Lung (tissue), 12 donors: Measurements from ENCODE around the gene CPED1. TPM values are rescaled to one million over a fixed set of nuclear protein-coding genes. Genes with fewer than 3 reads are reported as not detected.

Source experiments
- ATAC-seq: fragments of 200-7000 bp; cut with Tn5 transposase; one replicate; pipeline ENCODE4 v1.9.1; 2020; ENCODE audit warnings: moderate number of reproducible peaks; ENCODE audit not compliant: insufficient read depth, low FRiP score
- DNase-seq, 3 donors: peaks; one replicate each; pipeline ENCODE4 v3.0.0-alpha.2; 2013 to 2017
- H3K27ac ChIP-seq, 2 donors: one replicate each; pipeline ENCODE4 v1.5.1; 2013; ENCODE audit warnings: mild to moderate bottlenecking in 2 of 2, moderate library complexity in 2 of 2, control low read depth in 1 of 2, inconsistent platforms in 1 of 2, low read depth in 1 of 2, low read length in 1 of 2
- H3K27me3 ChIP-seq, 3 donors: one replicate each; pipeline ENCODE4 v1.5.1; 2013; ENCODE audit warnings: low read length in 2 of 3; ENCODE audit not compliant: control insufficient read depth in 3 of 3, insufficient read depth in 3 of 3
- H3K36me3 ChIP-seq, 4 donors: one replicate each; pipeline ENCODE4 v1.5.1; 2013; ENCODE audit warnings: low read length in 4 of 4, mild to moderate bottlenecking in 1 of 4, moderate library complexity in 1 of 4; ENCODE audit not compliant: control insufficient read depth in 4 of 4, insufficient read depth in 4 of 4
- H3K4me1 ChIP-seq, 5 donors: one replicate each; pipeline ENCODE4 v1.5.1; 2013; ENCODE audit warnings: low read length in 5 of 5, mild to moderate bottlenecking in 2 of 5, moderate library complexity in 1 of 5; ENCODE audit not compliant: control insufficient read depth in 5 of 5, insufficient read depth in 5 of 5
- H3K4me3 ChIP-seq: one replicate; pipeline ENCODE4 v1.5.1; 2013; ENCODE audit warnings: mild to moderate bottlenecking, control low read depth, moderate library complexity
- H3K9ac ChIP-seq, 2 donors: one replicate each; pipeline ENCODE4 v1.5.1; 2013; ENCODE audit warnings: low read length in 2 of 2, control low read depth in 1 of 2; ENCODE audit not compliant: insufficient read depth in 1 of 2
- H3K9me3 ChIP-seq, 4 donors: one replicate each; pipeline ENCODE4 v1.5.1; 2013; ENCODE audit warnings: low read length in 3 of 4, mild to moderate bottlenecking in 1 of 4, moderate library complexity in 1 of 4; ENCODE audit not compliant: control insufficient read depth in 4 of 4, insufficient read depth in 3 of 4
- CTCF ChIP-seq: IDR thresholded peaks from 2 replicates; pipeline ENCODE4 v1.5.1; 2012; ENCODE audit warnings: mild to moderate bottlenecking; ENCODE audit errors: control extremely low read depth, extremely low read depth
- WGBS, 2 donors: extraction: QIAGEN DNeasy Blood & Tissue Kit; methylation state at CpG; one replicate each; pipeline ENCODE4 v1.1.7; 2013; 5-methylcytosine and 5-hydroxymethylcytosine counted together
- polyA plus RNA-seq, 2 donors: library from polyadenylated mRNA; stranded (reverse); fragments of 200-250 nt; gene quantifications; one replicate each; pipeline ENCODE4 v1.2.1, GENCODE V29; 2013
- total RNA-seq, 2 donors: library from RNA; depleted of rRNA in 1 of 2; stranded (reverse); fragments of >200 nt in 1 of 2; gene quantifications; one replicate each; pipeline ENCODE4 v1.2.1, GENCODE V29; 2014 to 2021
- donor health status: control.
- donor health status: control.
- donor health status: Bipolar disorder and iron deficiency.
- donor health status: healthy.
- donor health status: DM: yes; HTN: yes; CAD: no.

Gene CPED1
- total and polyA plus RNA-seq, 4 donors, result 1.8 to 32.3 (median 7.4) TPM

GRCh38 chr7:121082400-121083101 is 94.0 kb downstream of the CPED1 start:
- H3K27me3 ChIP-seq, result no peaks in the 10 kb centered on the region
- peak overlapping the region in 1 of 2 donors; percentile 53 for H3K27ac ChIP-seq
- H3K4me3 ChIP-seq, result no peak overlapping the region
- TF ChIP-seq CTCF, result no peak
- DNase-seq, result no peak
- no peak for ATAC-seq
- no peak overlapping the region for H3K9ac ChIP-seq
- peaks cover 0 to 13% (median 3%) of the 10 kb centered on the region in 5 donors for H3K4me1 ChIP-seq
- H3K9me3 ChIP-seq, result peaks cover 0 to 2% (median 0%) of the 10 kb centered on the region in 4 donors
- H3K36me3 ChIP-seq, result no peaks in the 10 kb centered on the region

- 88 to 89% methylated on average over 4 of the region's 4 CpGs for WGBS, 2 donors
- no peak overlapping the region for H3K4me3 ChIP-seq
- H3K27ac ChIP-seq, result peak overlapping the region in 1 of 2 donors; percentile 66
- no peak for TF ChIP-seq CTCF
- H3K27me3 ChIP-seq, result no peaks in the 10 kb centered on the region
- H3K4me1 ChIP-seq, result peaks cover 0 to 15% (median 3%) of the 10 kb centered on the region in 5 donors
- ATAC-seq (no peak), DNase-seq (no peak)
- H3K9me3 ChIP-seq, result peaks cover 0 to 2% (median 0%) of the 10 kb centered on the region in 4 donors
- no peak overlapping the region for H3K9ac ChIP-seq
- H3K36me3 ChIP-seq, result no peaks in the 10 kb centered on the region
Observed at GRCh38 chr7:121083138-121083789, 94.8 kb downstream of the CPED1 start.

GRCh38 chr7:121083790-121084251 is 95.3 kb downstream of the CPED1 start:
- peak overlapping the region in 1 of 2 donors; percentile 66 for H3K27ac ChIP-seq
- H3K4me1 ChIP-seq, result peaks cover 0 to 15% (median 3%) of the 10 kb centered on the region in 5 donors

More at GRCh38 chr7:121083790-121084251, 95.3 kb downstream of the CPED1 start:
- H3K9ac ChIP-seq, result no peak overlapping the region
- H3K27me3 ChIP-seq, result no peaks in the 10 kb centered on the region
- WGBS, 2 donors, result 80 to 88% methylated on average over 1 of the region's 1 CpG
- H3K36me3 ChIP-seq, result no peaks in the 10 kb centered on the region
- no peak overlapping the region for H3K4me3 ChIP-seq
- H3K9me3 ChIP-seq, result peaks cover 0 to 2% (median 0%) of the 10 kb centered on the region in 4 donors
- ATAC-seq, result no peak
- TF ChIP-seq CTCF, result no peak
- no peak for DNase-seq
